Neural cell (in vitro differentiated cells): ENCODE data around the gene CAVIN1. TPM values are rescaled to one million over a fixed set of nuclear protein-coding genes. Genes with fewer than 3 reads are reported as not detected.

Experiments used
- H2AFZ ChIP-seq: fragments of 200-600, 300-800 bp; sonication (generic), shearing (Covaris generic); 2 replicates; pipeline ENCODE4 v1.6.0; 2014; ENCODE audit warnings: low read depth, mild to moderate bottlenecking, antibody characterized with exemption, low read length, moderate library complexity
- H3F3A ChIP-seq: fragments of 200-600 bp; shearing (Covaris generic); 2 replicates; pipeline ENCODE4 v1.6.1; 2016; ENCODE audit warnings: mild to moderate bottlenecking, moderate library complexity, mixed read lengths, antibody characterized with exemption, low read length; ENCODE audit not compliant: insufficient read depth, poor library complexity, severe bottlenecking
- H3K27ac ChIP-seq: fragments of 200-600, 300-800 bp; sonication (generic), shearing (Covaris generic); 2 replicates; pipeline ENCODE4 v1.5.1; 2014; ENCODE audit warnings: mild to moderate bottlenecking, low read length, moderate library complexity
- H3K27me3 ChIP-seq: fragments of 300-800, 200-600 bp; sonication (generic), shearing (Covaris generic); 2 replicates; pipeline ENCODE4 v1.6.0; 2014; ENCODE audit warnings: mild to moderate bottlenecking, low read depth, low read length, moderate library complexity; ENCODE audit not compliant: insufficient read depth
- H3K36me3 ChIP-seq: fragments of 300-800, 200-600 bp; sonication (generic), shearing (Covaris generic); 2 replicates; pipeline ENCODE4 v1.5.1; 2014; ENCODE audit warnings: mild to moderate bottlenecking, antibody characterized with exemption, low read length, moderate library complexity; ENCODE audit not compliant: insufficient read depth
- H3K4me2 ChIP-seq: fragments of 300-800, 200-600 bp; sonication (generic), shearing (Covaris generic); 2 replicates; pipeline ENCODE4 v1.6.0; 2014; ENCODE audit warnings: mild to moderate bottlenecking, low read length
- H3K4me3 ChIP-seq: fragments of 300-800, 200-600 bp; sonication (generic), shearing (Covaris generic); 2 replicates; pipeline ENCODE4 v1.5.1; 2014; ENCODE audit warnings: mild to moderate bottlenecking, low read length, moderate library complexity
- H3K79me2 ChIP-seq: fragments of 200-600 bp; shearing (Covaris generic); replicated peaks from 2 replicates; pipeline ENCODE4 v1.6.0; 2014; ENCODE audit warnings: mild to moderate bottlenecking, low read length, moderate library complexity; ENCODE audit not compliant: insufficient read depth
- H3K9ac ChIP-seq: fragments of 300-800, 200-600 bp; sonication (generic), shearing (Covaris generic); 2 replicates; pipeline ENCODE4 v1.6.1; 2016; ENCODE audit warnings: mild to moderate bottlenecking, low read length, mixed read lengths
- H3K9me2 ChIP-seq: fragments of 200-600 bp; shearing (Covaris generic); 2 replicates; pipeline ENCODE4 v1.6.1; 2016; ENCODE audit warnings: mild to moderate bottlenecking, low read length, mixed read lengths; ENCODE audit not compliant: insufficient read depth
- H3K9me3 ChIP-seq: fragments of 200-600, 300-800 bp; sonication (generic), shearing (Covaris generic); 2 replicates; pipeline ENCODE4 v1.6.1; 2016; ENCODE audit warnings: mild to moderate bottlenecking, mixed run types, low read length, moderate library complexity, mixed read lengths
- H4K20me1 ChIP-seq: fragments of 200-600 bp; shearing (Covaris generic); 2 replicates; pipeline ENCODE4 v1.6.1; 2016; ENCODE audit warnings: mild to moderate bottlenecking, mixed run types; ENCODE audit not compliant: insufficient read depth
- EP300 ChIP-seq: fragments of 450-650 bp; conservative IDR thresholded peaks from 2 replicates; pipeline ENCODE4 v1.6.1; 2014; ENCODE audit warnings: antibody characterized with exemption, mild to moderate bottlenecking, moderate library complexity; ENCODE audit not compliant: poor library complexity, severe bottlenecking
- EZH2 ChIP-seq: fragments of 200-600, 300-800 bp; shearing (Covaris generic), sonication (generic); IDR thresholded peaks from 2 replicates; pipeline ENCODE4 v1.6.1; 2014; ENCODE audit warnings: antibody characterized with exemption, low read length, borderline replicate concordance, mild to moderate bottlenecking; ENCODE audit not compliant: insufficient read depth, poor library complexity, severe bottlenecking
- MXI1 ChIP-seq: fragments of 450-650 bp; conservative IDR thresholded peaks from 2 replicates; pipeline ENCODE4 v1.6.1; 2014; ENCODE audit warnings: antibody characterized with exemption, mild to moderate bottlenecking; ENCODE audit not compliant: poor library complexity, severe bottlenecking
- POLR2AphosphoS5 ChIP-seq: IDR thresholded peaks from 2 replicates; pipeline ENCODE4 v1.6.1; 2012
- RAD21 ChIP-seq: fragments of 450-650 bp; conservative IDR thresholded peaks from 2 replicates; pipeline ENCODE4 v1.6.1; 2014; ENCODE audit warnings: antibody characterized with exemption, mild to moderate bottlenecking, moderate library complexity
- SMC3 ChIP-seq: fragments of 450-650 bp; conservative IDR thresholded peaks from 2 replicates; pipeline ENCODE4 v1.6.1; 2014; ENCODE audit warnings: antibody characterized with exemption, mild to moderate bottlenecking, moderate library complexity; ENCODE audit not compliant: poor library complexity
- TAF1 ChIP-seq: IDR thresholded peaks from 2 replicates; pipeline ENCODE4 v1.6.1; 2012; ENCODE audit warnings: low read depth
- polyA plus RNA-seq: library from polyadenylated mRNA; depleted of rRNA; stranded (reverse); fragments of >200 nt; gene quantifications from 2 replicates; pipeline ENCODE4 v1.2.3, GENCODE V29; 2014
- TF ChIP-seq, protein P1 (sequence below): IDR thresholded peaks from 2 replicates; pipeline ENCODE4 v1.6.1; 2012; ENCODE audit warnings: borderline replicate concordance
- TF ChIP-seq, protein P2 (sequence below): fragments of 450-650 bp; IDR thresholded peaks from 2 replicates; pipeline ENCODE4 v1.5.1; 2014; ENCODE audit warnings: antibody characterized with exemption, mild to moderate bottlenecking, moderate library complexity; ENCODE audit not compliant: poor library complexity, severe bottlenecking

Gene CAVIN1
- polyA plus RNA-seq, 1 donor from 2014 or later, result 0.07 TPM

- Histone ChIP-seq H3K9me2 (no peaks in the 10 kb centered on the region), H3K4me3 (no peak overlapping the region), H3K9ac (no peak overlapping the region), H3K27ac (no peak overlapping the region), H2AFZ (no peak overlapping the region), H3K27me3 (peaks cover 54% of the 10 kb centered on the region), H3K4me2 (no peak overlapping the region), H3F3A (no peaks in the 10 kb centered on the region), H4K20me1 (no peaks in the 10 kb centered on the region), H3K79me2 (no peaks in the 10 kb centered on the region), H3K9me3 (no peaks in the 10 kb centered on the region), H3K36me3 (no peaks in the 10 kb centered on the region)
- TF ChIP-seq EP300 (no peak), POLR2AphosphoS5 (no peak), RAD21 (no peak), MXI1 (no peak), TAF1 (no peak), EZH2 (no peak), SMC3 (no peak)
- TF ChIP-seq, protein P1, sequence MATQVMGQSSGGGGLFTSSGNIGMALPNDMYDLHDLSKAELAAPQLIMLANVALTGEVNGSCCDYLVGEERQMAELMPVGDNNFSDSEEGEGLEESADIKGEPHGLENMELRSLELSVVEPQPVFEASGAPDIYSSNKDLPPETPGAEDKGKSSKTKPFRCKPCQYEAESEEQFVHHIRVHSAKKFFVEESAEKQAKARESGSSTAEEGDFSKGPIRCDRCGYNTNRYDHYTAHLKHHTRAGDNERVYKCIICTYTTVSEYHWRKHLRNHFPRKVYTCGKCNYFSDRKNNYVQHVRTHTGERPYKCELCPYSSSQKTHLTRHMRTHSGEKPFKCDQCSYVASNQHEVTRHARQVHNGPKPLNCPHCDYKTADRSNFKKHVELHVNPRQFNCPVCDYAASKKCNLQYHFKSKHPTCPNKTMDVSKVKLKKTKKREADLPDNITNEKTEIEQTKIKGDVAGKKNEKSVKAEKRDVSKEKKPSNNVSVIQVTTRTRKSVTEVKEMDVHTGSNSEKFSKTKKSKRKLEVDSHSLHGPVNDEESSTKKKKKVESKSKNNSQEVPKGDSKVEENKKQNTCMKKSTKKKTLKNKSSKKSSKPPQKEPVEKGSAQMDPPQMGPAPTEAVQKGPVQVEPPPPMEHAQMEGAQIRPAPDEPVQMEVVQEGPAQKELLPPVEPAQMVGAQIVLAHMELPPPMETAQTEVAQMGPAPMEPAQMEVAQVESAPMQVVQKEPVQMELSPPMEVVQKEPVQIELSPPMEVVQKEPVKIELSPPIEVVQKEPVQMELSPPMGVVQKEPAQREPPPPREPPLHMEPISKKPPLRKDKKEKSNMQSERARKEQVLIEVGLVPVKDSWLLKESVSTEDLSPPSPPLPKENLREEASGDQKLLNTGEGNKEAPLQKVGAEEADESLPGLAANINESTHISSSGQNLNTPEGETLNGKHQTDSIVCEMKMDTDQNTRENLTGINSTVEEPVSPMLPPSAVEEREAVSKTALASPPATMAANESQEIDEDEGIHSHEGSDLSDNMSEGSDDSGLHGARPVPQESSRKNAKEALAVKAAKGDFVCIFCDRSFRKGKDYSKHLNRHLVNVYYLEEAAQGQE, result no peak
- TF ChIP-seq, protein P2, sequence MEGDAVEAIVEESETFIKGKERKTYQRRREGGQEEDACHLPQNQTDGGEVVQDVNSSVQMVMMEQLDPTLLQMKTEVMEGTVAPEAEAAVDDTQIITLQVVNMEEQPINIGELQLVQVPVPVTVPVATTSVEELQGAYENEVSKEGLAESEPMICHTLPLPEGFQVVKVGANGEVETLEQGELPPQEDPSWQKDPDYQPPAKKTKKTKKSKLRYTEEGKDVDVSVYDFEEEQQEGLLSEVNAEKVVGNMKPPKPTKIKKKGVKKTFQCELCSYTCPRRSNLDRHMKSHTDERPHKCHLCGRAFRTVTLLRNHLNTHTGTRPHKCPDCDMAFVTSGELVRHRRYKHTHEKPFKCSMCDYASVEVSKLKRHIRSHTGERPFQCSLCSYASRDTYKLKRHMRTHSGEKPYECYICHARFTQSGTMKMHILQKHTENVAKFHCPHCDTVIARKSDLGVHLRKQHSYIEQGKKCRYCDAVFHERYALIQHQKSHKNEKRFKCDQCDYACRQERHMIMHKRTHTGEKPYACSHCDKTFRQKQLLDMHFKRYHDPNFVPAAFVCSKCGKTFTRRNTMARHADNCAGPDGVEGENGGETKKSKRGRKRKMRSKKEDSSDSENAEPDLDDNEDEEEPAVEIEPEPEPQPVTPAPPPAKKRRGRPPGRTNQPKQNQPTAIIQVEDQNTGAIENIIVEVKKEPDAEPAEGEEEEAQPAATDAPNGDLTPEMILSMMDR, result no peak
These were observed 2.0 kb upstream of the CAVIN1 start for GRCh38 chr17:42424991-42425610.

DNA sequence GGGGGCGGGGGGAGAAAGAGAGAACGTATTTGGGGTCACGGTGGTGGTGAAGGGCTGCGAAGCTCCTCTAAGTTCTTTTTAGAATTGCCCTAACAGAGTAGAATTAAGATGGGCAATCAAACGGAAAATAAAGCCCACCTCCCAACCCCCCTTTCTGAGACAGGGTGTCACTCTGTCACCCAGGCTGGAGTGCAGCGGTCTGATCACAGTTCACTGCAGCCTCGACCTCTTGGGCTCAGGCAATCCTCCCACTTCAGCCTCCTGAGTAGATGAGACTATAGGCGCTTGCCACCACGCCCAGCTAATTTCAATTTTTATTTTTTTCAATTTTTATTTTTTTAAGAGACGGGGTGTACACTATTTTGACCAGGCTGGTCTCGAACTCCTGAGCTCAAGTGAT lies 710 bp upstream of the CAVIN1 start:
- Histone ChIP-seq H3K36me3 (no peaks in the 10 kb centered on the region), H3K79me2 (no peaks in the 10 kb centered on the region), H3F3A (no peaks in the 10 kb centered on the region), H3K9me2 (no peaks in the 10 kb centered on the region), H3K27me3 (peaks cover 60% of the 10 kb centered on the region), H3K9ac (no peak overlapping the region), H3K4me3 (no peak overlapping the region), H3K4me2 (no peak overlapping the region), H3K9me3 (no peaks in the 10 kb centered on the region), H3K27ac (no peak overlapping the region), H2AFZ (no peak overlapping the region), H4K20me1 (no peaks in the 10 kb centered on the region)
- TF ChIP-seq SMC3 (no peak), EP300 (no peak), EZH2 (no peak), TAF1 (no peak), MXI1 (no peak), POLR2AphosphoS5 (no peak), RAD21 (no peak)
- TF ChIP-seq, protein P1, result no peak
- TF ChIP-seq, protein P2, result no peak
